Natural killer cell (primary cell): ENCODE measurements around the gene ALDH3B2. TPM values are rescaled to one million over a fixed set of nuclear protein-coding genes. Genes with fewer than 3 reads are reported as not detected.

Source experiments
- ATAC-seq, 3 donors: fragments of 150-1000 bp in 2 of 3; fragments of 200-7000 bp in 1 of 3; cut with Tn5 transposase; 1 replicate in 1 of 3; 2 replicates in 2 of 3; pipeline ENCODE4 v1.10.0; 2021; ENCODE audit warnings: mild to moderate bottlenecking in 2 of 3, moderate library complexity in 2 of 3
- DNase-seq, 2 donors: peaks; one replicate each; pipeline versions ENCODE4 v3.0.0 to v3.0.0-alpha.2; 2013 to 2021; ENCODE audit warnings: mixed read lengths in 1 of 2
- H3K27ac ChIP-seq: one replicate; pipeline ENCODE4 v1.5.1; 2013; ENCODE audit warnings: mild to moderate bottlenecking, low read length
- H3K27me3 ChIP-seq: one replicate; pipeline ENCODE4 v1.6.1; 2013; ENCODE audit warnings: low read length; ENCODE audit not compliant: control insufficient read depth, insufficient read depth
- H3K36me3 ChIP-seq: one replicate; pipeline ENCODE4 v1.6.1; 2013; ENCODE audit warnings: low read length; ENCODE audit not compliant: control insufficient read depth, insufficient read depth
- H3K4me1 ChIP-seq: one replicate; pipeline ENCODE4 v1.6.1; 2013; ENCODE audit warnings: low read length; ENCODE audit not compliant: control insufficient read depth, insufficient read depth
- H3K4me3 ChIP-seq: one replicate; pipeline ENCODE4 v1.5.1; 2013; ENCODE audit warnings: low read length
- H3K9me3 ChIP-seq: one replicate; pipeline ENCODE4 v1.6.1; 2013; ENCODE audit warnings: low read length; ENCODE audit not compliant: control insufficient read depth, insufficient read depth
- H3K27ac Mint-ChIP-seq, 2 donors: one replicate each; pipeline ENCODE4 v1.8.0; 2022; ENCODE audit warnings: mild to moderate bottlenecking in 2 of 2, mixed read lengths in 2 of 2, moderate library complexity in 1 of 2
- H3K27me3 Mint-ChIP-seq, 2 donors: one replicate each; pipeline ENCODE4 v1.8.0; 2022; ENCODE audit warnings: low read depth in 2 of 2, mixed read lengths in 2 of 2
- H3K36me3 Mint-ChIP-seq: one replicate; pipeline ENCODE4 v1.8.0; 2022; ENCODE audit warnings: mixed read lengths
- H3K4me1 Mint-ChIP-seq, 2 donors: one replicate each; pipeline ENCODE4 v1.8.0; 2022; ENCODE audit warnings: mixed read lengths in 2 of 2
- H3K4me3 Mint-ChIP-seq: one replicate; pipeline ENCODE4 v1.8.0; 2022; ENCODE audit warnings: mild to moderate bottlenecking, moderate library complexity, mixed read lengths
- H3K9me3 Mint-ChIP-seq, 2 donors: one replicate each; pipeline ENCODE4 v1.8.0; 2022; ENCODE audit warnings: mixed read lengths in 2 of 2
- CTCF ChIP-seq: fragments of 200-600 bp; IDR thresholded peaks from one replicate; pipeline ENCODE4 v1.8.0; 2022; ENCODE audit warnings: antibody characterized with exemption
- WGBS: methylation state at CpG from one replicate; pipeline ENCODE4 v1.1.7; 2013; ENCODE audit warnings: missing lambda C conversion rate; ENCODE audit not compliant: insufficient coverage; 5-methylcytosine and 5-hydroxymethylcytosine counted together
- intact Hi-C: fragments of 100-400 bp; cut with micrococcal nuclease; formaldehyde crosslinking; loops from one replicate; pipeline ENCODE4 v1.14.2; 2022
- total RNA-seq, 4 donors: library from RNA; stranded (reverse); fragments of 120-200 nt in 1 of 4; gene quantifications; one replicate each; pipeline versions ENCODE4 v1.2.3 to v1.2.4, GENCODE V29; 2013 to 2022

The ALDH3B2 gene
- total RNA-seq, 3 donors from 2014 or later (not counting 1 experiment from before 2014, with no cell fraction given), result not detected

- Histone ChIP-seq H3K9me3 (no peaks in the 10 kb centered on the region), H3K27me3 (no peaks in the 10 kb centered on the region), H3K4me3 (no peak overlapping the region), H3K36me3 (no peaks in the 10 kb centered on the region), H3K4me1 (peaks cover 17% of the 10 kb centered on the region), H3K27ac (no peak overlapping the region)
- Mint-ChIP-seq H3K27ac (no peak overlapping the region), H3K4me3 (no peak overlapping the region), H3K4me1 (peaks cover 9 to 15% of the 10 kb centered on the region in 2 donors), H3K36me3 (no peaks in the 10 kb centered on the region), H3K27me3 (no peaks in the 10 kb centered on the region), H3K9me3 (no peaks in the 10 kb centered on the region)
- TF ChIP-seq CTCF, result no peak
- WGBS, result 85% methylated on average over 9 of the region's 9 CpGs
- DNase-seq (no peak), ATAC-seq (no peak)
- intact Hi-C loops, result no loop called here
Observed at GRCh38 chr11:67654225-67654624, 20.2 kb downstream of the ALDH3B2 start.

GRCh38 chr11:67652965-67653845 lies 21.2 kb downstream of the ALDH3B2 start:
- H3K27me3 ChIP-seq, result no peaks in the 10 kb centered on the region
- Mint-ChIP-seq H3K4me1 (peaks cover 9 to 19% of the 10 kb centered on the region in 2 donors), H3K27ac (no peak overlapping the region), H3K4me3 (no peak overlapping the region), H3K27me3 (no peaks in the 10 kb centered on the region), H3K36me3 (no peaks in the 10 kb centered on the region), H3K9me3 (no peaks in the 10 kb centered on the region)
- no peak for ATAC-seq
- WGBS, result 95% methylated on average over 11 of the region's 15 CpGs
- H3K27ac ChIP-seq, result no peak overlapping the region
- H3K4me1 ChIP-seq, result peaks cover 26% of the 10 kb centered on the region
- intact Hi-C loops, result no loop called here
- TF ChIP-seq CTCF, result no peak
- H3K4me3 ChIP-seq, result no peak overlapping the region
- DNase-seq, result no peak
- no peaks in the 10 kb centered on the region for H3K9me3 ChIP-seq
- H3K36me3 ChIP-seq, result no peaks in the 10 kb centered on the region

- Mint-ChIP-seq H3K36me3 (no peaks in the 10 kb centered on the region), H3K4me1 (peaks cover 15 to 26% of the 10 kb centered on the region in 2 donors), H3K27me3 (no peaks in the 10 kb centered on the region), H3K9me3 (no peaks in the 10 kb centered on the region), H3K27ac (no peak overlapping the region), H3K4me3 (peak overlapping the region; percentile 28)
- Histone ChIP-seq H3K27ac (no peak overlapping the region), H3K36me3 (no peaks in the 10 kb centered on the region), H3K4me3 (no peak overlapping the region), H3K4me1 (peaks cover 36% of the 10 kb centered on the region), H3K9me3 (no peaks in the 10 kb centered on the region), H3K27me3 (no peaks in the 10 kb centered on the region)
- 67% methylated on average over 10 of the region's 13 CpGs for WGBS
- DNase-seq (no peak), ATAC-seq (no peak)
- no peak for TF ChIP-seq CTCF
- intact Hi-C loops, result no loop called here
Observed at GRCh38 chr11:67651976-67652781, 22.2 kb downstream of the ALDH3B2 start.
